Uterus (tissue), 2 donors: ENCODE results near the gene CDC73.

Experiments used
- POLR2A ChIP-seq, 2 donors: fragments of 450-650 bp; IDR thresholded peaks; one replicate each; pipeline ENCODE4 v1.6.1; 2016; ENCODE audit warnings: antibody characterized with exemption in 2 of 2, mild to moderate bottlenecking in 1 of 2, moderate library complexity in 1 of 2
- TF ChIP-seq, protein P1 (sequence below), 4 experiments: fragments of 200-600 bp in 2 of 4; fragments of 450-650 bp in 2 of 4; sonication (generic) in 2 of 4; IDR thresholded peaks; one replicate each; pipeline ENCODE4 v1.5.1; 2016 to 2019; ENCODE audit warnings: antibody characterized with exemption in 4 of 4, mild to moderate bottlenecking in 2 of 4, moderate library complexity in 1 of 4

GRCh38 chr1:193109619-193110018, 12.2 kb upstream of the CDC73 start:
- TF ChIP-seq, protein P1, sequence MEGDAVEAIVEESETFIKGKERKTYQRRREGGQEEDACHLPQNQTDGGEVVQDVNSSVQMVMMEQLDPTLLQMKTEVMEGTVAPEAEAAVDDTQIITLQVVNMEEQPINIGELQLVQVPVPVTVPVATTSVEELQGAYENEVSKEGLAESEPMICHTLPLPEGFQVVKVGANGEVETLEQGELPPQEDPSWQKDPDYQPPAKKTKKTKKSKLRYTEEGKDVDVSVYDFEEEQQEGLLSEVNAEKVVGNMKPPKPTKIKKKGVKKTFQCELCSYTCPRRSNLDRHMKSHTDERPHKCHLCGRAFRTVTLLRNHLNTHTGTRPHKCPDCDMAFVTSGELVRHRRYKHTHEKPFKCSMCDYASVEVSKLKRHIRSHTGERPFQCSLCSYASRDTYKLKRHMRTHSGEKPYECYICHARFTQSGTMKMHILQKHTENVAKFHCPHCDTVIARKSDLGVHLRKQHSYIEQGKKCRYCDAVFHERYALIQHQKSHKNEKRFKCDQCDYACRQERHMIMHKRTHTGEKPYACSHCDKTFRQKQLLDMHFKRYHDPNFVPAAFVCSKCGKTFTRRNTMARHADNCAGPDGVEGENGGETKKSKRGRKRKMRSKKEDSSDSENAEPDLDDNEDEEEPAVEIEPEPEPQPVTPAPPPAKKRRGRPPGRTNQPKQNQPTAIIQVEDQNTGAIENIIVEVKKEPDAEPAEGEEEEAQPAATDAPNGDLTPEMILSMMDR (IDR thresholded peaks at IDR 0.05), result no peak
- TF ChIP-seq POLR2A (IDR thresholded peaks at IDR 0.05), result no peak
